ENCODE data around the gene FGF1. TPM values are rescaled to one million over a fixed set of nuclear protein-coding genes. Genes with fewer than 3 reads are reported as not detected.

The FGF1 gene
- total and polyA plus RNA-seq, 2 donors (not counting 1 experiment from before 2014, with no cell fraction given): not detected

DNA sequence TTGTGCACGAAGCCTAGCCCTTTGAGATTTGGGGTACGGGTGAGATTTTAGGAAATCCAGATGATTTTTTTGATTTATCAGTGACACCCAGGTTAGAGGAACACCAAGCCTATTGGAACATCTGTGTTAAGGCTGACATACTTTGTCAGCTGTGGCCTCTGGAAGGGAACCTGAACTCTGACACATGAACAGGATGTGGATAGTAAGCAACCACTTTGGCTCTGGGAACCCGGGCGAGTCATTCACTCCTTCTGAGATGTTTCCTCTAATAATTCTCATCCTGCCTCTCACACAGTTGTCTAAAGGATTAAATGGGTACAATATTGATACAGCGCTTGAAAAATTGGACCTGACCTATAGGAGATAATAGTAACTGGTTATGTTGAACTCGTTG lies 67.8 kb downstream of the FGF1 start:
- intact Hi-C loops (cut with micrococcal nuclease): no loop called here
- H4K20me1 ChIP-seq (ENCODE audit: control insufficient read depth, insufficient read depth, low read length, poor library complexity, severe bottlenecking): no peaks in the 10 kb centered on the region
- no peak overlapping the region for H3K27ac ChIP-seq (ENCODE audit: low read length in 2 of 2)
- H2AFZ ChIP-seq (ENCODE audit: insufficient read depth, low read depth, low read length, poor library complexity, severe bottlenecking): no peak overlapping the region
- WGBS (ENCODE audit: insufficient coverage): 72% methylated on average over 2 of the region's 6 CpGs
- no peak overlapping the region for H3K4me2 ChIP-seq (replicated peaks; ENCODE audit: low read depth, low read length, poor library complexity, severe bottlenecking)
- peaks cover 33% of the 10 kb centered on the region for H3K27me3 Mint-ChIP-seq
- DNase-seq (no peak), ATAC-seq (ENCODE audit: low read depth) (no peak)
- no peak overlapping the region for H3K4me3 Mint-ChIP-seq
- ChIA-PET CTCF (no interaction called here), POLR2A (no interaction called here)
- H3K9me3 ChIP-seq (ENCODE audit: control extremely low read depth in 1 of 3, control insufficient read depth in 2 of 3, insufficient read depth in 1 of 3, low read length in 2 of 3): peaks cover 0 to 2% (median 0%) of the 10 kb centered on the region in 3 donors
- no peaks in the 10 kb centered on the region for H3K9me3 Mint-ChIP-seq (ENCODE audit: insufficient read depth)
- H3K4me1 ChIP-seq (ENCODE audit: control insufficient read depth in 2 of 2, insufficient read depth in 2 of 2, low read length in 2 of 2): no peaks in the 10 kb centered on the region
- no peak overlapping the region for H3K4me3 ChIP-seq (ENCODE audit: control extremely low read depth in 1 of 5, extremely low read depth in 1 of 5, insufficient read depth in 1 of 5, low read depth in 2 of 5, low read length in 4 of 5)
- H3K36me3 ChIP-seq (replicated peaks in 1 of 2; ENCODE audit: control extremely low read depth in 1 of 2, control insufficient read depth in 1 of 2, extremely low read depth in 1 of 2, insufficient read depth in 2 of 2, low read length in 1 of 2): no peaks in the 10 kb centered on the region
- no peak overlapping the region for H3K27ac Mint-ChIP-seq
- H3K4me1 Mint-ChIP-seq: no peaks in the 10 kb centered on the region
- TF ChIP-seq, protein P1, sequence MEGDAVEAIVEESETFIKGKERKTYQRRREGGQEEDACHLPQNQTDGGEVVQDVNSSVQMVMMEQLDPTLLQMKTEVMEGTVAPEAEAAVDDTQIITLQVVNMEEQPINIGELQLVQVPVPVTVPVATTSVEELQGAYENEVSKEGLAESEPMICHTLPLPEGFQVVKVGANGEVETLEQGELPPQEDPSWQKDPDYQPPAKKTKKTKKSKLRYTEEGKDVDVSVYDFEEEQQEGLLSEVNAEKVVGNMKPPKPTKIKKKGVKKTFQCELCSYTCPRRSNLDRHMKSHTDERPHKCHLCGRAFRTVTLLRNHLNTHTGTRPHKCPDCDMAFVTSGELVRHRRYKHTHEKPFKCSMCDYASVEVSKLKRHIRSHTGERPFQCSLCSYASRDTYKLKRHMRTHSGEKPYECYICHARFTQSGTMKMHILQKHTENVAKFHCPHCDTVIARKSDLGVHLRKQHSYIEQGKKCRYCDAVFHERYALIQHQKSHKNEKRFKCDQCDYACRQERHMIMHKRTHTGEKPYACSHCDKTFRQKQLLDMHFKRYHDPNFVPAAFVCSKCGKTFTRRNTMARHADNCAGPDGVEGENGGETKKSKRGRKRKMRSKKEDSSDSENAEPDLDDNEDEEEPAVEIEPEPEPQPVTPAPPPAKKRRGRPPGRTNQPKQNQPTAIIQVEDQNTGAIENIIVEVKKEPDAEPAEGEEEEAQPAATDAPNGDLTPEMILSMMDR (IDR thresholded peaks at IDR 0.05): no peak
- no peak for TF ChIP-seq EZH2 (IDR thresholded peaks at IDR 0.05; ENCODE audit: borderline replicate concordance, insufficient read depth, low read depth, low read length, poor library complexity, severe bottlenecking)
- H3K79me2 ChIP-seq (ENCODE audit: control insufficient read depth, insufficient read depth, low read length): no peaks in the 10 kb centered on the region
- no peaks in the 10 kb centered on the region for H3K27me3 ChIP-seq (replicated peaks in 1 of 4; ENCODE audit: control extremely low read depth in 1 of 4, control insufficient read depth in 3 of 4, insufficient read depth in 4 of 4, low read length in 3 of 4)
- H3K9ac ChIP-seq (ENCODE audit: low read length): no peak overlapping the region

DNA sequence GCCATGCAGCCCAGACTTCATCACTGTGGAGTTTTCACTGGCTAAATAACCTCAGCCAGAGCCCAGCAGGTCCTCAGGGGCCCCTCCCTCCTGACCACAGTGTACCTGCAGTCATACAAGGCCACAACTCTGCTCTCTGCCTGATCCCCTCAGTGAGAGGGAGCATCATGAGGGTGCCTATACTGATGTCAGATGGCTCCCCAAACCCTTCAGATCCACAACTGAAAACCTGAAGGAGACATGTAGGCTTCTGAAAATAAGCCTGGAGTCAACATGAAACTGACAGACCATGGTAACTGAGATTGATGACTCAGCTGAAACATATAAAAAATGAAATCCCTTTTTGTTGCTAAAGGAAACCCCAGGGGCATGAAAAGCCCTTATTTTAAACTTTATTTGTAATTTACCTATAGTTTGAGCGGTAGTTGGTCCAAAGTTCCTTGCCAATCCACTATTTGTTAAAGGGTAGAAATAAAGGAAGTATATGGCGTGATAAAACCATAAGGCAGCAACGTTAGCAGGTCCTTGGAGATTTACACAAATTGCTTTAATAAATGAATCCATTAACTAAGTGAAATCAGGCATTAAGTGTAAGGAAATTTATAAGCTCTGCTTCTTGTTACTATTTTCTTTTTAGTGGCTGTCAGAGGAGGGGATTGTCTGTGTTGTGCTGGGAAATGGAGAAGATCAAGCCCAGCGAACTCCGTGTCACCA lies 68.3 kb downstream of the FGF1 start:
- no peaks in the 10 kb centered on the region for H3K36me3 ChIP-seq (replicated peaks in 1 of 2; ENCODE audit: control extremely low read depth in 1 of 2, control insufficient read depth in 1 of 2, extremely low read depth in 1 of 2, insufficient read depth in 2 of 2, low read length in 1 of 2)
- H3K4me1 ChIP-seq (ENCODE audit: control insufficient read depth in 2 of 2, insufficient read depth in 2 of 2, low read length in 2 of 2): no peaks in the 10 kb centered on the region
- no peaks in the 10 kb centered on the region for H3K79me2 ChIP-seq (ENCODE audit: control insufficient read depth, insufficient read depth, low read length)
- ChIA-PET POLR2A (no interaction called here), CTCF (no interaction called here)
- peaks cover 0 to 2% (median 0%) of the 10 kb centered on the region in 4 experiments for H3K27me3 ChIP-seq (replicated peaks in 1 of 4; ENCODE audit: control extremely low read depth in 1 of 4, control insufficient read depth in 3 of 4, insufficient read depth in 4 of 4, low read length in 3 of 4)
- H3K9ac ChIP-seq (ENCODE audit: low read length): no peak overlapping the region
- no peak overlapping the region for H3K4me3 ChIP-seq (ENCODE audit: control extremely low read depth in 1 of 5, extremely low read depth in 1 of 5, insufficient read depth in 1 of 5, low read depth in 2 of 5, low read length in 4 of 5)
- no peak overlapping the region for H2AFZ ChIP-seq (ENCODE audit: insufficient read depth, low read depth, low read length, poor library complexity, severe bottlenecking)
- Mint-ChIP-seq H3K27ac (no peak overlapping the region), H3K27me3 (peaks cover 33% of the 10 kb centered on the region), H3K4me1 (no peaks in the 10 kb centered on the region), H3K9me3 (ENCODE audit: insufficient read depth) (no peaks in the 10 kb centered on the region), H3K4me3 (no peak overlapping the region)
- intact Hi-C loops (cut with micrococcal nuclease): no loop called here
- no peak overlapping the region for H3K27ac ChIP-seq (ENCODE audit: low read length in 2 of 2)
- H3K9me3 ChIP-seq (ENCODE audit: control extremely low read depth in 1 of 3, control insufficient read depth in 2 of 3, insufficient read depth in 1 of 3, low read length in 2 of 3): peaks cover 0 to 2% (median 0%) of the 10 kb centered on the region in 3 donors
- DNase-seq (no peak), ATAC-seq (ENCODE audit: low read depth) (no peak)
- H3K4me2 ChIP-seq (replicated peaks; ENCODE audit: low read depth, low read length, poor library complexity, severe bottlenecking): no peak overlapping the region
- TF ChIP-seq, protein P1 (IDR thresholded peaks at IDR 0.05): no peak
- TF ChIP-seq EZH2 (IDR thresholded peaks at IDR 0.05; ENCODE audit: borderline replicate concordance, insufficient read depth, low read depth, low read length, poor library complexity, severe bottlenecking): no peak
- 100% methylated on average over 2 of the region's 5 CpGs for WGBS (ENCODE audit: insufficient coverage)
- no peaks in the 10 kb centered on the region for H4K20me1 ChIP-seq (ENCODE audit: control insufficient read depth, insufficient read depth, low read length, poor library complexity, severe bottlenecking)
